H1 (cell line): ENCODE data around the gene ENTPD2. TPM values are rescaled to one million over a fixed set of nuclear protein-coding genes. Genes with fewer than 3 reads are reported as not detected.

ENCODE experiments used
- CHD7 ChIP-seq: fragments of 300-600 bp; sonication (generic); IDR thresholded peaks from 2 replicates; pipeline ENCODE4 v1.7.1; 2012; ENCODE audit warnings: low read length, moderate library complexity, mild to moderate bottlenecking, inconsistent platforms; ENCODE audit not compliant: insufficient replicate concordance
- PHF8 ChIP-seq: fragments of 200-600 bp; sonication (generic); conservative IDR thresholded peaks from 2 replicates; pipeline ENCODE4 v1.7.1; 2012; ENCODE audit warnings: low read depth, mild to moderate bottlenecking, inconsistent platforms, low read length, moderate library complexity
- POLR2A ChIP-seq, 2 experiments: IDR thresholded peaks; 1 replicate in 1 of 2; 2 replicates in 1 of 2; pipeline ENCODE4 v1.6.1; 2011; ENCODE audit warnings: low read depth in 2 of 2, low read length in 2 of 2, mild to moderate bottlenecking in 2 of 2; ENCODE audit errors: control extremely low read depth in 1 of 2
- polyA plus RNA-seq, 7 experiments: library from polyadenylated mRNA; depleted of rRNA in 3 of 7; stranded (reverse) in 5 of 7; unstranded in 2 of 7; fragments of >200 nt in 5 of 7; fragments of 200-250 nt in 2 of 7; gene quantifications; 1 replicate in 5 of 7; 2 replicates in 1 of 7; 4 replicates in 1 of 7; pipeline versions ENCODE4 v1.2.1 to v1.2.3, GENCODE V29; 2011 to 2013; ENCODE audit warnings: missing spikeins in 2 of 7, mixed read lengths in 2 of 7
- total RNA-seq: library from RNA; stranded (reverse); fragmentation: NEBNext Ultra II Directional; extraction: Animal tissue kit (Norgen Biotek cat#: 25700); gene quantifications from 2 replicates; pipeline ENCODE4 v1.2.1, GENCODE V29; 2021

The ENTPD2 gene
- total and polyA plus RNA-seq, 2 of the 8 experiments (the other 6 are each of a cell fraction or from before 2014, with no cell fraction given): 0.65 to 3.8 TPM

- TF ChIP-seq CHD7: no peak
- no peak for TF ChIP-seq PHF8
- no peak for TF ChIP-seq POLR2A (IDR thresholded peaks at IDR 0.05; ENCODE audit: control extremely low read depth in 1 of 2, low read depth in 2 of 2, low read length in 2 of 2)
Measured at GRCh38 chr9:137009217-137009616, 44.6 kb downstream of the ENTPD2 start (continued).
